GM19455 (cell line): ENCODE measurements around the gene KRTAP10-10.
"Not testable (repeated sequence)": the region's sequence is repeated elsewhere in the genome, so short reads cannot be mapped to it uniquely, and the experiment has no call there.

ENCODE experiments used
- ATAC-seq: cut with Tn5 transposase; IDR thresholded peaks from one replicate; pipeline ENCODE4 v1.9.1; 2021; ENCODE audit not compliant: unreplicated experiment

The KRTAP10-10 gene

GRCh38 chr21:44637018-44637850, at the start of gene KRTAP10-10:
Gene KRTAP10-10 (plus strand): TSS chr21:44637356. CDS start chr21:44637418, 62 bp downstream.
- no peak for ATAC-seq

DNA sequence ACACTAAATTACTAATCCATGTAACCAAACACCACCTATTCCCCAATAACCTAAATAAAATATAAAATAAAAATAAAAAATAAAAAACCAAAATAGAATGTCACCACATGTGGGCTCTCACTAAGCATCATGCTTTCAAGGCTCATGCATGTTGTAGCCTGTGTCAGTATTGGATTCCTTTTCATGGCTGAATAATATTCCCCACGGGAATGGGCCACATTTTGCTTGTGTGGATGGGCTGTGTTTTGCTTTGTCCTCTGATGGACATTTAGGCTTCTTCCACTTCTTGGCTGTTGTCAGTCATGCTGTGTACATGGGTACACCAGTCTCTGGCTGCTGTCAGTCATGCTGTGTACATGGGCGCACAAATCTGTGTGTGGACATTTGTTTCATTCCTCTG, 48.1 kb upstream of the KRTAP10-10 start:
- ATAC-seq: no peak

- ATAC-seq: no peak
Measured at GRCh38 chr21:44589586-44590305, 47.4 kb upstream of the KRTAP10-10 start.

- no peak for ATAC-seq
Measured at GRCh38 chr21:44590311-44590721, 46.8 kb upstream of the KRTAP10-10 start.

DNA sequence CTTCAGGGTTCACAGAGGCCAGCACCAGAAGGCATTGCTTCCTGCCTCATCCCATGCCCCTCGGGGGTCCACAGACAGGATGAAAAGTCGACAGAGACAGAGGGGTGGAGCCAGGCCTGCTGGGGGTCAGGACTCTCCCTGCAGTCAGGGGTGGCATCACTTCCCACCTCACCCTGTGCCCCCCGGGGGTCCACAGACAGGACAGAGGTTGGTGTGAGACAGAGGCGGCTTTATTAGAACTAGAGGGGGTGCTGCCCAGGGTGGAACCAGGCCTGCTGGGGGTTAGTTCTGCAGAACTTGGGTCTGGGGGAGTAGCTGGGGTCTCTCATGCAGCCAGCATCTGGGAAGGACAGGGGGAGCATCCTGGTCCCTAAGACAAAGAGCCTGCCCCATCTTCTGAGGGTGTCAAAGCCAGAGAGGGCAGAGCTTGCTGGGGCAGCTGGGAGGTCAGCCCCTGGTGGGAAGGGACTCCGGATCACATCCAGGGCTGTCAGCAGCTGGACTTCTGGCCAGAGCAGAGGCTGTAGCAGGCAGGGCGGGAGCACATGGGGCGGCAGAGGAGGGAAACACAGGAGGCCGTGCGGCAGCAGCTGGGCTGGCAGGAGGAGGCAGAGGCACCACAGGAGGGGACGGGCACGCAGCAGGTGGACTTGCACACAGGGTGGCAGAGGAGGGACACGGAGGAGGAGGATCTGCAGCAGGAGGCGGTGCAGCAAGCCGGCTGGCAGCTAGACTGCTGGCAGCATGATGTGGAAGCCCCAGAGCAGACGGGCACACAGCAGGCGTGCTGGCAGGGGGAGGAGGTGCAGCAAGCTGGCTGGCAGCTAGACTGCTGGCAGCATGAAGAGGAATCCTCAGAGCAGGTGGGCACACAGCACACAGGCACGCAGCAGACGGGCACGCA, 46.0 kb upstream of the KRTAP10-10 start:
- ATAC-seq: not testable (repeated sequence)

- not testable (repeated sequence) for ATAC-seq
Measured at GRCh38 chr21:44591801-44592130, 45.4 kb upstream of the KRTAP10-10 start.

DNA sequence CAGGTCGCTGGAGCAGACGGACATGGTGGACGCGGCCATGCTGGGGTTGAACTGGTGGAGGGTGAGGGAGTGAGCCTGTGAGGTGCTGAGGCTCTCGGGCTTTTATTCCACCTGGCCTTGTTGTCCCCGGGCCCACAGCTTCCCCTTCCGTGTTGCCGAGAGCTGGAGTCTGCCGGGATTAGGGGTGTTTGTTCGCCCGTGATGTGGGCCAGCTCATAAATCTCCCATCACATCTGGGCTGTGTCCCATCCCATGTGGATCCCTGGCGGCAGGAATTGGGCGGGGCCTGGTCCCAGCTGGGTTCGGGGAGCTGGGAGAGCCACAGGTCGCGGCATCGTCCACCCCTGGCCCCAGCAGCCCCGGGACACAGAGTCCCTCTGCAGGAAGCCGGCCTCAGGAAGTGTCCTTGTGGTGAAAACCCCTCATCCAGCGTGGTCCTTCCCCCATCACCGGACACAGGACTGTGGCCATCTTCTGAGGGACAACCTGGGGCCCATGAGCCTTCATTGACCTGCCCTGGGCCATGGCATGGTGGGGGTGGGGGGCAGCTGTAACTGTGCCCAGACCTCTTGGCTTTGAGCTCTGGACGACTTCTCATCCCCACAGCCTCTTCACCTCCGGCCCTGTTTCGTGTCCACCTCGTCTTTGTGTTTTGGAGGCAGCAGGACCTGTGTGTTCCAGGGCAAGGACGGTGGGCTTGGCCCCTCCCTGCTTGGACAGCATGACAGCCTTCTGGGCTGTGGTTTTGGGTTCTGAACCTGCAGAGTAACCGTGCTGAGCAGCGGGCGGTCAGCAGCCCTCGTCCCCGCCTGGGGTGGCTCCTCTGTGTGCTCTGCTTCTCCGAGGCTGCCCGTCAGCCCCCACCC, 44.5 kb upstream of the KRTAP10-10 start, which contains the start of gene KRTAP10-6:
KRTAP10-6 (minus strand) TSS at position 60 of the 866 bp plus-strand sequence; CDS start at position 39, 21 bp downstream.
- ATAC-seq: no peak

DNA sequence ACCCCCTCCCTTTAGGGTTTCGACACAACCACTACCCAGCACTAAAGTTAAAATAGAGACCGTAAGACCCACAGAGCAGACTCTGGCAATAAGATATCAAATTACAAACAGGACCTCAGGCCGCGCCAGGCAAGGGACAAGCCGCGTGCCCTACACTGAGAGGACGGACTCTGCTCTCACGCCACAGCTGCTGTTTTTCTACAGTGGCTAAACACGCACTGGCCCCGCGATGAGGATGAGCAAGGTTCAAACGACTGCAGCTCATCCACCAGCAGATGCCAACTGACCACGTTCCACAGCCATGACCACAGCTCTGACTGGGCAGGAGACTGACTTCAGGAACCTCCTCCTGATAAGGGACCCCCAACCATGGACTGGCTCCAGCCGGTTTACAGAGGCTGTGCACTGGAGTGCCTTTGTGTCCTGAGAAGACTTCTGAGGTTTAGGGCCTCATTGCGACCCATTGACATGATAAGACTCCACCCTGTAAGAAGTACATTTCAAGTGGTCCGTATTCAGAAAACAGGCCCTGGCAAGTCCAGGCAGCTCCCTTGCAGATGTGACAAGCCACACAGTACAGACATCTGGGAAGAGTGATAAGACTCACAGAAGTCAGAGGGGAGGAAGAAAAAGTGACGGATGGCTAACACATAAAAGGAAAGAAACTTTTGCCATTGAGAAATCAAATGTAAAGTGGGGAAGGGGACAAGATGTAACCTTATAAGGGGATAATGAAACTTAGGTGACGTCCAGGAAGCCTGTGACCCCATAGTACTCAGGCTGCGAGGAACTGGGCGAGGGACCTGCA, 43.4 kb upstream of the KRTAP10-10 start:
- ATAC-seq: no peak

DNA sequence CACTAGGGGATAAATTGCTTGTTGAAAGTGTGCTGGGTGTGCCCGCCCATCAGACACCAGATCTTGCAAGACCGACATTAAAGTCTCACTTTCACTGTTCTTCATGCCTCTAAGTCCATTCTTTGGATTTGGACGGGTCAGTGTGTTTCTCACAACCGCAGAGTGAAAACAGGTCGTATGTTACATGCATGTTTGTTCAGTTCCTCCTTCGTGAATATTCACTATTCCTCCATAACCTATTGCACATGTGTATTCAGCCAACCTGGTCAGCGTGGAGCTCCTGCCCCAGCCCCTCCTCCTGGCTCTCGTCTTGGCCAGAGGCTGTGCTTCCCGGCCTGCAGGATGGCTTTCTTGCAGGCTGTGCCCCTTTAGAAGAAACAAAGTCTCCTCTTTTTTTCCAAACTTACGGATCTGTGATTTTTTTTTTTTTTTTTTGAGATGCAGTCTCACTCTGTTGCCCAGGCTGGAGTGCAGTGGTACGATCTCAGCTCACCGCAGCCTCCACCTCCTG, 42.7 kb upstream of the KRTAP10-10 start:
- ATAC-seq: no peak

DNA sequence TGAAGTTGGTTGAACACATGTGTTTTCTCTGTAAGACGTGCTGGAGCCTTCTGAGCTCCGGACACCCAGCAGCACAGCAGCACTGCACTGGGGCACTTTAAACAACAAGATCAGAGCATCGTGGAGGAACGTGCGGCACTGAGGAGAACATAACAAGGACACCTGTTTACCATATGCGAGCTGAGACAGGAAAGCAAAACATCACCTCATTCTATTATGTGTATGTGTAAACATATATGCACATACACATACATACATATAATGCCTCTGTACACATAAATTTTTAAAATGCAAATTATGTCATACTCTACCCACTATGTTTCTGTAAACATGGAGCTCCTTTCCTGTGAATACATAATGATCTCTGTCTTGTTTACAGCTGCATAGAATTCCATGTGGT, 41.6 kb upstream of the KRTAP10-10 start:
- no peak for ATAC-seq

DNA sequence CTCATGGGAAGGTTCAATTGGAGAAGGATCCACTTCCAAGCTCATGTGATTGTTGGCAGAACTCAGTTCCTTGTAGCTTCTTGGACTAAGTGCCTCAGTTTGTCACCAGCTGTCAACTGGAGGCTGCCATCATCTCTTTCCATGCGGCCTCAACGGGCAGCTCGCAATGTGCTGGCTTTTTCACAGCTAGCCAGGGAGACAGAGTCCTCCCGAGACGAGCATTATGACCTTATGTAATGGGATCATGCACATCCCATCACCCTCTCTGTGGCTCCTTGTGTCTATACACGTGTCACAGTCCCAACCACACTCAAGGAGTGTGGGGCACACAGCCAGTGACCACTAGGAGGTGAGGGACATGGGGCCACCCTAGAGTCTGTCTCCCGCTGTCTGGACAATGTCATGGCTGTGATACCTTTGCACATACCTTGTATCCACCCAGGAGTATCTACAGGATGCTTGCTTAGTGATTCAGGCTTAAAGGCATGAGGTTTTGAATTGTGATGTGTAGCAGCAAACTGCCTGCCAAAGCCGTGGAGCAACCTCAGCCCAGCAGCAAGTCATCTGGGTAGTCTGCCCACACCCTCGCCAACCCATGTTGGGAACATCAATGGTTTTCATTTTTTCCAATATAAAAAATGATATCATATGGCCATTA, 41.0 kb upstream of the KRTAP10-10 start:
- ATAC-seq: no peak

DNA sequence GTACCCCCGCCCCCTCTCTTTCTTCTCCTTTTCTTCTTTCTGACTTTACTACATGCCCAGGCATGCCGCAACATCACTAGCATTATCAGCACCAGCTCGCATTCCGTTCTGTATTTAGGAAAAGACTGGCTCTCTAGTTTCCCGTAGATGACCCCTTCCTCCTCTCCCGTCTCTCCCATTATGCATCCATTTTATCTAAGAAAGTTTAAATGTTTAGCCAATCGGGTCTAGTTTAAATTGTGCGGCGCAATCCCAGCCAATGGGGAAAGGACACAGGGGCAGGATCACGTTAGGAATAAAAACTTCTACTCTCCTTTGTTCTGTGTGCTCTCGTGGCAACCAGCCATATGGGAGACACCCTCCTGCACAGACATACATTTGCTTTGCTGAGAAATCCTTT, 39.1 kb upstream of the KRTAP10-10 start:
- ATAC-seq: no peak

DNA sequence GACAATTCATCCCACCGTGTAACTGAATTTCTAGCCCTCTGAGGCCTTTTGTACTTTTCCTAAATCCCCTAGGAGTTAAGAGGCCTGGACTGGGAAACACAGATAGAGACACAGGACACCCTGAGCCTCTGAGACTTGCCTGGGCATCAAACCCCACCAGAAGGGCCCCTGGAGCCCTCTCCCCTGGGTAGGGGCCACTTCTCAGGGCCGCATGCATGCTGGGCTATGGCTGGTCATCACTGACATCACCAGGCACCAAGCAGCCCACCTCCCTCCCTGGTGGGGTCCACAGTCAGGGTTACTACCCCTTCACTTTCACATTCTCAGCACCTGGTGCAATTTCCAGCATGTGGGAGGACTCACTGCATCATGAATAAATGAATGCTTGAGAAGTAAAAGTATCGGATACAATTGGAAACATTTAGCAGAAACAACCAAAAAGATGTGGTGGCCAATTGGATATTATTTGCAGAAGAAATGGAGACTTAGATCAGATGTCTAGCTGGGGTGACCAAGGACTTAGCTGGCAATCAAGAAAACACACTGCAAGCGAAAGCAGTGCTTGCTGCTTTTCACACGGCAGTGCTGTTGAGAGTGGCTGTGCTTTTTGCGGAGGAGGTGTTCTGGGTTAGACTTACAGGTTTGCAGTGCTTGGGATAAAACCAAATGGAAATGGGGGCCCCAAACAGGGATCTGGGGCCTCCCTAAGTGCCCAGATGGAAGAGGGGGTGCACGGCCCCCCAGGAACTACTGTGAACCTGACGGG, 37.7 kb upstream of the KRTAP10-10 start:
- no peak for ATAC-seq

DNA sequence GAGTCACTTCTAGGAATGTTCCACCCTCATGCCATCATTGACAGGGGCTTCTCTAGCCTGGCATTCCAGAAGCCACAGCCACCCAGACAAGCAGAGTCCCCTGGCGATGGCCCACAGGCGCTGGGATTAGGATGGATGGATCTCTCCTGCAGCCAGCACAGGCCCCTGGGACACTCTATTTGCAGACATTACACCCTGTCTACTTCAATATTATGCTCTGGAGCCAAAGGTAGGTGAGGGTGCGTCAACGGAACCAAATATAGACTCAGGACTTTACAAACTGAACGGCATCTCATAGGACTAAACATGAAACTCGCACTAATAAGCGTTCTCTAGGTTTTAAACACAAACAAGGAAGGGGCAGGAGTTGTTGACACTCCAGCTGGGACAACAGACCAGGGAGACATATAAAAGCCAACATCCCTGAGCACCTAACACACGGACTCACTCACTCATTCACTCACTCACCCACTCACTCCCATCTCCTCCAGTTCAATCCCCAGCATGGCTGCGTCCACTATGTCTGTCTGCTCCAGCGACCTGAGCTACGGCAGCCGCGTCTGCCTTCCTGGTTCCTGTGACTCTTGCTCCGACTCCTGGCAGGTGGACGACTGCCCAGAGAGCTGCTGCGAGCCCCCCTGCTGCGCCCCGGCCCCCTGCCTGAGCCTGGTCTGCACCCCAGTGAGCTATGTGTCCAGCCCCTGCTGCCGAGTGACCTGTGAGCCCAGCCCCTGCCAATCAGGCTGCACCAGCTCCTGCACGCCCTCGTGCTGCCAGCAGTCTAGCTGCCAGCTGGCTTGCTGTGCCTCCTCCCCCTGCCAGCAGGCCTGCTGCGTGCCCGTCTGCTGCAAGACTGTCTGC, 36.8 kb upstream of the KRTAP10-10 start, which contains the start of gene KRTAP10-7:
KRTAP10-7 (plus strand) TSS at position 480 of the 861 bp plus-strand sequence; CDS start at position 505, 25 bp downstream.
- ATAC-seq: not testable (repeated sequence)

- ATAC-seq: not testable (repeated sequence)
Measured at GRCh38 chr21:44601091-44601490, 36.1 kb upstream of the KRTAP10-10 start.

GRCh38 chr21:44601596-44602462, 35.3 kb upstream of the KRTAP10-10 start:
- no peak for ATAC-seq
